ENCODE data around the gene HIVEP3.

HIVEP3 gene

GRCh38 chr1:41610361-41610760, 308.4 kb downstream of the HIVEP3 start:
- Histone ChIP-seq H4K20me1 (ENCODE audit: insufficient read depth, low read length) (no peaks in the 10 kb centered on the region), H3F3A (ENCODE audit: insufficient read depth, low read length) (no peaks in the 10 kb centered on the region), H3K36me3 (replicated peaks; ENCODE audit: insufficient read depth, low read length) (no peaks in the 10 kb centered on the region), H3K9me3 (replicated peaks; ENCODE audit: insufficient read depth, low read length) (no peaks in the 10 kb centered on the region), H3K9ac (ENCODE audit: low read length) (no peak overlapping the region), H3K4me1 (ENCODE audit: low read length) (peaks cover 2% of the 10 kb centered on the region), H3K4me3 (ENCODE audit: low read length) (no peak overlapping the region), H3K27me3 (replicated peaks; ENCODE audit: insufficient read depth, low read length) (no peaks in the 10 kb centered on the region), H3K9me2 (replicated peaks; ENCODE audit: insufficient read depth, low read length) (no peaks in the 10 kb centered on the region), H3K79me2 (ENCODE audit: low read length) (no peaks in the 10 kb centered on the region), H3K4me2 (ENCODE audit: low read depth, low read length) (no peak overlapping the region), H2AFZ (ENCODE audit: low read length) (no peak overlapping the region), H3K27ac (ENCODE audit: low read length) (no peak overlapping the region)
- no peak for DNase-seq
- TF ChIP-seq EZH2phosphoT487 (IDR thresholded peaks at IDR 0.05; ENCODE audit: low read length) (no peak), EZH2 (optimal IDR thresholded peaks at IDR 0.05; ENCODE audit: low read depth, low read length) (no peak)
- TF ChIP-seq, protein P1, sequence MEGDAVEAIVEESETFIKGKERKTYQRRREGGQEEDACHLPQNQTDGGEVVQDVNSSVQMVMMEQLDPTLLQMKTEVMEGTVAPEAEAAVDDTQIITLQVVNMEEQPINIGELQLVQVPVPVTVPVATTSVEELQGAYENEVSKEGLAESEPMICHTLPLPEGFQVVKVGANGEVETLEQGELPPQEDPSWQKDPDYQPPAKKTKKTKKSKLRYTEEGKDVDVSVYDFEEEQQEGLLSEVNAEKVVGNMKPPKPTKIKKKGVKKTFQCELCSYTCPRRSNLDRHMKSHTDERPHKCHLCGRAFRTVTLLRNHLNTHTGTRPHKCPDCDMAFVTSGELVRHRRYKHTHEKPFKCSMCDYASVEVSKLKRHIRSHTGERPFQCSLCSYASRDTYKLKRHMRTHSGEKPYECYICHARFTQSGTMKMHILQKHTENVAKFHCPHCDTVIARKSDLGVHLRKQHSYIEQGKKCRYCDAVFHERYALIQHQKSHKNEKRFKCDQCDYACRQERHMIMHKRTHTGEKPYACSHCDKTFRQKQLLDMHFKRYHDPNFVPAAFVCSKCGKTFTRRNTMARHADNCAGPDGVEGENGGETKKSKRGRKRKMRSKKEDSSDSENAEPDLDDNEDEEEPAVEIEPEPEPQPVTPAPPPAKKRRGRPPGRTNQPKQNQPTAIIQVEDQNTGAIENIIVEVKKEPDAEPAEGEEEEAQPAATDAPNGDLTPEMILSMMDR (IDR thresholded peaks at IDR 0.05; ENCODE audit: low read length) = no peak

- Histone ChIP-seq H3F3A (ENCODE audit: insufficient read depth, low read length) (no peaks in the 10 kb centered on the region), H3K36me3 (replicated peaks; ENCODE audit: insufficient read depth, low read length) (no peaks in the 10 kb centered on the region), H3K9me3 (replicated peaks; ENCODE audit: insufficient read depth, low read length) (no peaks in the 10 kb centered on the region), H3K4me1 (ENCODE audit: low read length) (no peaks in the 10 kb centered on the region), H3K4me2 (ENCODE audit: low read depth, low read length) (no peak overlapping the region), H3K9ac (ENCODE audit: low read length) (no peak overlapping the region), H2AFZ (ENCODE audit: low read length) (no peak overlapping the region), H3K27ac (ENCODE audit: low read length) (no peak overlapping the region), H3K79me2 (ENCODE audit: low read length) (no peaks in the 10 kb centered on the region), H4K20me1 (ENCODE audit: insufficient read depth, low read length) (no peaks in the 10 kb centered on the region), H3K27me3 (replicated peaks; ENCODE audit: insufficient read depth, low read length) (no peaks in the 10 kb centered on the region), H3K9me2 (replicated peaks; ENCODE audit: insufficient read depth, low read length) (no peaks in the 10 kb centered on the region), H3K4me3 (ENCODE audit: low read length) (no peak overlapping the region)
- no peak for DNase-seq
- TF ChIP-seq, protein P1 (IDR thresholded peaks at IDR 0.05; ENCODE audit: low read length) = no peak
- TF ChIP-seq EZH2phosphoT487 (IDR thresholded peaks at IDR 0.05; ENCODE audit: low read length) (no peak), EZH2 (optimal IDR thresholded peaks at IDR 0.05; ENCODE audit: low read depth, low read length) (no peak)
These were observed 309.4 kb downstream of the HIVEP3 start for GRCh38 chr1:41609166-41609883.

- Histone ChIP-seq H3K9me2 (replicated peaks; ENCODE audit: insufficient read depth, low read length) (no peaks in the 10 kb centered on the region), H3K4me1 (ENCODE audit: low read length) (no peaks in the 10 kb centered on the region), H4K20me1 (ENCODE audit: insufficient read depth, low read length) (no peaks in the 10 kb centered on the region), H2AFZ (ENCODE audit: low read length) (no peak overlapping the region), H3K27me3 (replicated peaks; ENCODE audit: insufficient read depth, low read length) (no peaks in the 10 kb centered on the region), H3K9ac (ENCODE audit: low read length) (no peak overlapping the region), H3K36me3 (replicated peaks; ENCODE audit: insufficient read depth, low read length) (no peaks in the 10 kb centered on the region), H3F3A (ENCODE audit: insufficient read depth, low read length) (no peaks in the 10 kb centered on the region), H3K4me3 (ENCODE audit: low read length) (no peak overlapping the region), H3K9me3 (replicated peaks; ENCODE audit: insufficient read depth, low read length) (no peaks in the 10 kb centered on the region), H3K27ac (ENCODE audit: low read length) (no peak overlapping the region), H3K4me2 (ENCODE audit: low read depth, low read length) (no peak overlapping the region), H3K79me2 (ENCODE audit: low read length) (no peaks in the 10 kb centered on the region)
- no peak for TF ChIP-seq EZH2 (optimal IDR thresholded peaks at IDR 0.05; ENCODE audit: low read depth, low read length)
- no peak for TF ChIP-seq EZH2phosphoT487 (IDR thresholded peaks at IDR 0.05; ENCODE audit: low read length)
- DNase-seq = no peak
These were observed 310.5 kb downstream of the HIVEP3 start for GRCh38 chr1:41608211-41608610.

DNA sequence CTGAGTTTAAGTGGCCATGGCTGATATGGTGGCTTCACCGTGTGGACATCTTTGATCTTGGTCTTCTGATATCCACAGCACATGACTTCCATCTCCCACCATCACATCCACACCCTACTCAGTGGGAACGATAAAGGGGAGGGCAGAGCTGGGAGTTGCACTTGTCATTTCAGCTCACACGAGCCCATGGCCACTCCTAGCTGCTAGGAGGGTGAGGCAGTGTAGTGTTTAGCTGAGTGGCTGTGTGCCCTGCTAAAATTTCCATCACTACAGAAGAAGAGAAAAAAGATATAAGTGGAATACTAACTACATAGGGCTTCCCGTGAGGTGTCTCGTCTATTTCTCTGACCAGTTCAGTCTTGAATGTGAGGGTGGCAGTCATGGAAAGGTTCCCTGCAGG, 310.9 kb downstream of the HIVEP3 start:
- Histone ChIP-seq H2AFZ (ENCODE audit: low read length) (no peak overlapping the region), H3F3A (ENCODE audit: insufficient read depth, low read length) (no peaks in the 10 kb centered on the region), H3K27ac (ENCODE audit: low read length) (no peak overlapping the region), H4K20me1 (ENCODE audit: insufficient read depth, low read length) (no peaks in the 10 kb centered on the region), H3K36me3 (replicated peaks; ENCODE audit: insufficient read depth, low read length) (no peaks in the 10 kb centered on the region), H3K4me2 (ENCODE audit: low read depth, low read length) (no peak overlapping the region), H3K4me1 (ENCODE audit: low read length) (no peaks in the 10 kb centered on the region), H3K79me2 (ENCODE audit: low read length) (no peaks in the 10 kb centered on the region), H3K4me3 (ENCODE audit: low read length) (no peak overlapping the region), H3K9me3 (replicated peaks; ENCODE audit: insufficient read depth, low read length) (no peaks in the 10 kb centered on the region), H3K9ac (ENCODE audit: low read length) (no peak overlapping the region), H3K27me3 (replicated peaks; ENCODE audit: insufficient read depth, low read length) (no peaks in the 10 kb centered on the region), H3K9me2 (replicated peaks; ENCODE audit: insufficient read depth, low read length) (no peaks in the 10 kb centered on the region)
- DNase-seq = no peak
- TF ChIP-seq EZH2 (optimal IDR thresholded peaks at IDR 0.05; ENCODE audit: low read depth, low read length) (no peak), EZH2phosphoT487 (IDR thresholded peaks at IDR 0.05; ENCODE audit: low read length) (no peak)
- TF ChIP-seq, protein P1 (IDR thresholded peaks at IDR 0.05; ENCODE audit: low read length) = no peak
